H9 (cell line): ENCODE results near the gene STRIP1. TPM values are rescaled to one million over a fixed set of nuclear protein-coding genes. Genes with fewer than 3 reads are reported as not detected.

Experiments used
- DNase-seq: peaks from one replicate; pipeline ENCODE4 v3.0.0-alpha.2; 2017
- H2AFZ ChIP-seq: one replicate; pipeline ENCODE4 v1.6.1; 2013; ENCODE audit warnings: mild to moderate bottlenecking, low read length, control low read depth, moderate library complexity
- H2AK5ac ChIP-seq: 2 replicates; pipeline ENCODE4 v1.6.1; 2013; ENCODE audit warnings: low read length, control low read depth, mixed read lengths; ENCODE audit not compliant: insufficient read length
- H2BK120ac ChIP-seq: one replicate; pipeline ENCODE4 v1.6.1; 2013; ENCODE audit warnings: low read depth, mild to moderate bottlenecking, low read length, control low read depth, inconsistent platforms; ENCODE audit not compliant: poor library complexity, severe bottlenecking
- H2BK12ac ChIP-seq: 2 replicates; pipeline ENCODE4 v1.6.1; 2013; ENCODE audit warnings: low read length, control low read depth, mixed read lengths, low read depth; ENCODE audit not compliant: insufficient read length
- H2BK15ac ChIP-seq: 2 replicates; pipeline ENCODE4 v1.6.1; 2013; ENCODE audit warnings: low read depth, low read length, control low read depth
- H2BK20ac ChIP-seq: one replicate; pipeline ENCODE4 v1.6.1; 2013; ENCODE audit warnings: low read depth, mild to moderate bottlenecking, low read length, control low read depth, inconsistent platforms; ENCODE audit not compliant: poor library complexity, severe bottlenecking
- H2BK5ac ChIP-seq: 2 replicates; pipeline ENCODE4 v1.6.1; 2013; ENCODE audit warnings: low read length, control low read depth, mixed read lengths; ENCODE audit not compliant: insufficient read length
- H3K14ac ChIP-seq: 2 replicates; pipeline ENCODE4 v1.6.1; 2013; ENCODE audit warnings: low read length, control low read depth; ENCODE audit not compliant: insufficient read depth
- H3K18ac ChIP-seq: 2 replicates; pipeline ENCODE4 v1.6.1; 2013; ENCODE audit warnings: low read depth, mild to moderate bottlenecking, mixed read lengths, low read length, control low read depth; ENCODE audit not compliant: insufficient read length
- H3K23ac ChIP-seq: 2 replicates; pipeline ENCODE4 v1.6.1; 2013; ENCODE audit warnings: low read length, control low read depth, mixed read lengths, low read depth; ENCODE audit not compliant: insufficient read length
- H3K23me2 ChIP-seq: 2 replicates; pipeline ENCODE4 v1.6.1; 2013; ENCODE audit warnings: low read depth, mild to moderate bottlenecking, mixed read lengths, low read length, control low read depth; ENCODE audit not compliant: insufficient read length, poor library complexity, severe bottlenecking
- H3K27ac ChIP-seq: 2 replicates; pipeline ENCODE4 v1.5.1; 2013; ENCODE audit warnings: low read length, control low read depth, mixed read lengths, low read depth; ENCODE audit not compliant: insufficient read length
- H3K27me3 ChIP-seq: 2 replicates; pipeline ENCODE4 v1.6.1; 2013; ENCODE audit warnings: low read length, control low read depth, inconsistent platforms; ENCODE audit not compliant: insufficient read depth
- H3K4ac ChIP-seq: 2 replicates; pipeline ENCODE4 v1.6.1; 2013; ENCODE audit warnings: low read depth, mild to moderate bottlenecking, control low read depth, inconsistent platforms, low read length, moderate library complexity
- H3K4me1 ChIP-seq: 2 replicates; pipeline ENCODE4 v1.6.1; 2013; ENCODE audit warnings: low read length, control low read depth, inconsistent platforms; ENCODE audit not compliant: insufficient read depth
- H3K4me2 ChIP-seq: 2 replicates; pipeline ENCODE4 v1.6.1; 2013; ENCODE audit warnings: low read length, control low read depth, mixed read lengths; ENCODE audit not compliant: insufficient read length, insufficient read depth
- H3K56ac ChIP-seq: 2 replicates; pipeline ENCODE4 v1.6.1; 2013; ENCODE audit warnings: low read depth, mild to moderate bottlenecking, mixed read lengths, low read length, control low read depth; ENCODE audit not compliant: insufficient read length
- H3K79me1 ChIP-seq: 2 replicates; pipeline ENCODE4 v1.6.1; 2013; ENCODE audit warnings: low read depth, mild to moderate bottlenecking, moderate library complexity, low read length, control low read depth, inconsistent platforms; ENCODE audit not compliant: insufficient read depth, poor library complexity, severe bottlenecking
- H3K79me2 ChIP-seq: 2 replicates; pipeline ENCODE4 v1.6.1; 2013; ENCODE audit warnings: low read length, control low read depth, inconsistent platforms; ENCODE audit not compliant: insufficient read depth
- H3K9ac ChIP-seq: 2 replicates; pipeline ENCODE4 v1.6.1; 2013; ENCODE audit warnings: low read length, control low read depth, mixed read lengths; ENCODE audit not compliant: insufficient read length; ENCODE audit errors: extremely low read depth
- H3K9me3 ChIP-seq: one replicate; pipeline ENCODE4 v1.6.1; 2013; ENCODE audit warnings: low read depth, low read length, inconsistent platforms; ENCODE audit not compliant: control insufficient read depth
- H3T11ph ChIP-seq: one replicate; pipeline ENCODE4 v1.6.1; 2013; ENCODE audit warnings: mild to moderate bottlenecking, low read length, control low read depth, inconsistent platforms
- H4K20me1 ChIP-seq: one replicate; pipeline ENCODE4 v1.6.1; 2013; ENCODE audit not compliant: control insufficient read depth, insufficient read length, insufficient read depth
- H4K5ac ChIP-seq: 2 replicates; pipeline ENCODE4 v1.6.1; 2013; ENCODE audit warnings: low read depth, mild to moderate bottlenecking, mixed read lengths, low read length, control low read depth; ENCODE audit not compliant: insufficient read length
- H4K8ac ChIP-seq: replicated peaks from 2 replicates; pipeline ENCODE4 v1.6.1; 2013; ENCODE audit warnings: low read length, control low read depth, mixed read lengths, low read depth; ENCODE audit not compliant: insufficient read length
- H4K91ac ChIP-seq: 2 replicates; pipeline ENCODE4 v1.6.1; 2013; ENCODE audit warnings: low read depth, mild to moderate bottlenecking, moderate library complexity, mixed read lengths, low read length, control low read depth; ENCODE audit not compliant: insufficient read length
- H3K27ac Mint-ChIP-seq, 3 experiments: 2 replicates in 2 of 3; 3 replicates in 1 of 3; pipeline ENCODE4 v1.8.0; 2020 to 2021; ENCODE audit warnings: mixed read lengths in 3 of 3, mild to moderate bottlenecking in 1 of 3, moderate library complexity in 1 of 3
- H3K27me3 Mint-ChIP-seq: 2 replicates; pipeline ENCODE4 v1.8.0; 2021; ENCODE audit warnings: low read depth, mild to moderate bottlenecking, moderate library complexity, mixed read lengths
- H3K36me3 Mint-ChIP-seq, 3 experiments: 2 replicates in 2 of 3; 3 replicates in 1 of 3; pipeline ENCODE4 v1.8.0; 2020 to 2021; ENCODE audit warnings: low read depth in 3 of 3, mixed read lengths in 3 of 3; ENCODE audit not compliant: insufficient read depth in 1 of 3
- H3K4me1 Mint-ChIP-seq, 2 experiments: 2 replicates each; pipeline ENCODE4 v1.8.0; 2020; ENCODE audit warnings: mixed read lengths in 2 of 2
- H3K4me3 Mint-ChIP-seq, 2 experiments: 2 replicates in 1 of 2; 3 replicates in 1 of 2; pipeline ENCODE4 v1.8.0; 2020 to 2021; ENCODE audit warnings: mild to moderate bottlenecking in 2 of 2, mixed read lengths in 2 of 2, moderate library complexity in 1 of 2
- H3K9me3 Mint-ChIP-seq, 2 experiments: 2 replicates in 1 of 2; 3 replicates in 1 of 2; pipeline ENCODE4 v1.8.0; 2020; ENCODE audit warnings: mild to moderate bottlenecking in 2 of 2, mixed read lengths in 2 of 2, moderate library complexity in 1 of 2
- CTCF ChIP-seq: fragments of 200-600 bp; sonication (generic); conservative IDR thresholded peaks from 3 replicates; pipeline ENCODE4 v1.8.0; 2021; ENCODE audit warnings: antibody characterized with exemption, mild to moderate bottlenecking
- whole genome bisulfite sequencing: extraction: QIAGEN DNeasy Blood & Tissue Kit; methylation state at CpG from one replicate; pipeline ENCODE4 v1.1.7; 2013; ENCODE audit warnings: missing lambda C conversion rate, low lambda C conversion rate, mixed read lengths; ENCODE audit not compliant: insufficient read length; ENCODE audit errors: extremely low coverage; 5-methylcytosine and 5-hydroxymethylcytosine counted together
- total RNA-seq: library from RNA; stranded (reverse); gene quantifications from 2 replicates; pipeline ENCODE4 v1.2.1, GENCODE V29; 2021

The STRIP1 gene
- total RNA-seq, 1 experiment from 2014 or later: 43.6 TPM

GRCh38 chr1:110032327-110032726 lies 2.1 kb upstream of the STRIP1 start:
- Histone ChIP-seq H2BK15ac (no peak overlapping the region), H3K4me1 (peaks cover 3% of the 10 kb centered on the region; the same call in 1 of the 2 replicates), H4K20me1 (peaks cover 2% of the 10 kb centered on the region), H3K27me3 (no peaks in the 10 kb centered on the region), H3K23me2 (peaks cover 7% of the 10 kb centered on the region), H4K91ac (no peak overlapping the region), H3K4ac (no peak overlapping the region), H2BK120ac (no peak overlapping the region), H2BK5ac (no peak overlapping the region), H2AK5ac (no peak overlapping the region), H3K18ac (no peak overlapping the region), H3K9me3 (no peaks in the 10 kb centered on the region), H3K56ac (no peak overlapping the region), H3K14ac (no peak overlapping the region), H3K23ac (no peak overlapping the region), H2BK12ac (no peak overlapping the region), H4K5ac (no peak overlapping the region), H2AFZ (no peak overlapping the region), H3K27ac (no peak overlapping the region), H3K79me2 (peaks cover 6% of the 10 kb centered on the region; the same call in 1 of the 2 replicates), H3K9ac (no peak overlapping the region), H3T11ph (no peak overlapping the region), H4K8ac (no peak overlapping the region), H3K79me1 (no peaks in the 10 kb centered on the region), H3K4me2 (no peak overlapping the region), H2BK20ac (no peak overlapping the region)
- DNase-seq: no peak
- WGBS: no CpG with 5 or more reads among the region's 2 CpGs
- Mint-ChIP-seq H3K4me3 (no peak overlapping the region), H3K4me1 (peaks cover 23 to 40% of the 10 kb centered on the region in 2 experiments), H3K9me3 (no peaks in the 10 kb centered on the region), H3K27me3 (no peaks in the 10 kb centered on the region), H3K36me3 (peaks cover 0 to 3% (median 2%) of the 10 kb centered on the region in 3 experiments; a peak in 3 of 7 replicates), H3K27ac (no peak overlapping the region)
- TF ChIP-seq CTCF: no peak
